TTC549 (cell line): ENCODE measurements around the gene TMEM243.
"Not testable (repeated sequence)": the region's sequence is repeated elsewhere in the genome, so short reads cannot be mapped to it uniquely, and the experiment has no call there.

Experiments
- FAIRE-seq: peaks from 2 replicates; lab custom pipeline; 2012; peaks lifted over from hg19 to GRCh38; lab: Jason Lieb, UNC

TMEM243 gene

GRCh38 chr7:87219545-87220025, at the start of gene TMEM243:
Gene TMEM243, minus strand, starts transcription at chr7:87219732. Its CDS starts 229 bp downstream, at chr7:87219503.
- FAIRE-seq: no peak

- no peak for FAIRE-seq
Observed at GRCh38 chr7:87267239-87267900, 47.8 kb upstream of the TMEM243 start.

- FAIRE-seq: no peak
Observed at GRCh38 chr7:87263537-87263936, 44.0 kb upstream of the TMEM243 start.

- no peak for FAIRE-seq
Observed at GRCh38 chr7:87253589-87254087, 34.1 kb upstream of the TMEM243 start.

- FAIRE-seq: not testable (repeated sequence)
Observed at GRCh38 chr7:87245671-87246070, 26.1 kb upstream of the TMEM243 start.

- FAIRE-seq: not testable (repeated sequence)
Observed at GRCh38 chr7:87238464-87239051, 19.0 kb upstream of the TMEM243 start.

GRCh38 chr7:87234949-87235348, 15.4 kb upstream of the TMEM243 start:
- no peak for FAIRE-seq

GRCh38 chr7:87231711-87232110, 12.2 kb upstream of the TMEM243 start:
- no peak for FAIRE-seq

- FAIRE-seq: no peak
Observed at GRCh38 chr7:87231258-87231657, 11.7 kb upstream of the TMEM243 start.

- no peak for FAIRE-seq
Observed at GRCh38 chr7:87226495-87226894, 7.0 kb upstream of the TMEM243 start.

GRCh38 chr7:87225696-87226095, 6.2 kb upstream of the TMEM243 start:
- no peak for FAIRE-seq

- no peak for FAIRE-seq
Observed at GRCh38 chr7:87223666-87224065, 4.1 kb upstream of the TMEM243 start.

GRCh38 chr7:87220734-87221215, 1.2 kb upstream of the TMEM243 start:
- FAIRE-seq: no peak

GRCh38 chr7:87220026-87220733, 648 bp upstream of the TMEM243 start:
- FAIRE-seq: no peak

- FAIRE-seq: no peak
Observed at GRCh38 chr7:87218796-87219544, 562 bp downstream of the TMEM243 start.

GRCh38 chr7:87217983-87218653, 1.4 kb downstream of the TMEM243 start:
- no peak for FAIRE-seq

GRCh38 chr7:87216701-87217508, 2.6 kb downstream of the TMEM243 start:
- no peak for FAIRE-seq

- no peak for FAIRE-seq
Observed at GRCh38 chr7:87215046-87215445, 4.5 kb downstream of the TMEM243 start.

GRCh38 chr7:87213811-87214210, 5.7 kb downstream of the TMEM243 start:
- no peak for FAIRE-seq

GRCh38 chr7:87213252-87213651, 6.3 kb downstream of the TMEM243 start:
- no peak for FAIRE-seq

- FAIRE-seq: no peak
Observed at GRCh38 chr7:87212498-87212897, 7.0 kb downstream of the TMEM243 start.
